Endothelial cell of umbilical vein (primary cell): ENCODE data around the gene RALA. TPM values are rescaled to one million over a fixed set of nuclear protein-coding genes. Genes with fewer than 3 reads are reported as not detected.

Source experiments
- BruUV-seq: library from RNA; stranded (reverse); fragments of 400-500 nt; replicated peaks from 2 replicates; lab custom pipeline; 2021; lab: Mats Ljungman, UMichigan
- CTCF ChIA-PET: fragments of 300-600, 350-600 bp; sonication (Branson Sonifier 250); formaldehyde crosslinking; loops from one replicate; lab custom pipeline; 2021; ENCODE audit warnings: antibody characterized with exemption, inconsistent platforms; lab: Charles Lee
- POLR2A ChIA-PET: fragments of 300-600, 350-600 bp; sonication (Branson Sonifier 250); formaldehyde crosslinking; loops from one replicate; lab custom pipeline; 2021; ENCODE audit warnings: antibody characterized with exemption, inconsistent platforms; lab: Charles Lee
- DNase-seq: peaks from one replicate; pipeline ENCODE4 v3.0.0-alpha.2; 2011; ENCODE audit warnings: low read depth, low spot score
- FAIRE-seq: peaks from 2 replicates; lab custom pipeline; 2011; peaks lifted over from hg19 to GRCh38; lab: Jason Lieb, UNC
- H2AFZ ChIP-seq: 2 replicates; pipeline ENCODE4 v1.6.0; 2012; ENCODE audit warnings: low read depth, low read length, control low read depth, inconsistent platforms
- H3K27ac ChIP-seq: 2 replicates; pipeline ENCODE4 v1.5.1; 2011; ENCODE audit warnings: low read depth, mild to moderate bottlenecking, control low read depth, low read length, moderate library complexity; ENCODE audit not compliant: insufficient read depth
- H3K27me3 ChIP-seq, 2 experiments: 2 replicates each; pipeline versions ENCODE4 v1.6.0 to v1.6.1; 2011; ENCODE audit warnings: low read length in 2 of 2, mixed read lengths in 1 of 2; ENCODE audit not compliant: control insufficient read depth in 2 of 2, insufficient read depth in 2 of 2
- H3K36me3 ChIP-seq, 2 experiments: 2 replicates in 1 of 2; 3 replicates in 1 of 2; pipeline ENCODE4 v1.5.1; 2011; ENCODE audit warnings: low read length in 2 of 2, mild to moderate bottlenecking in 1 of 2, moderate library complexity in 1 of 2; ENCODE audit not compliant: control insufficient read depth in 2 of 2, insufficient read depth in 2 of 2; ENCODE audit errors: extremely low read depth in 1 of 2
- H3K4me1 ChIP-seq: 3 replicates; pipeline ENCODE4 v1.5.1; 2011; ENCODE audit warnings: mild to moderate bottlenecking, low read length; ENCODE audit not compliant: control insufficient read depth, insufficient read depth; ENCODE audit errors: extremely low read depth
- H3K4me2 ChIP-seq: 2 replicates; pipeline ENCODE4 v1.6.1; 2011; ENCODE audit warnings: low read length, control low read depth, mixed read lengths; ENCODE audit not compliant: insufficient read depth
- H3K4me3 ChIP-seq, 3 experiments: fragments of 200-600 bp in 1 of 3; sonication (generic), shearing (Covaris generic) in 1 of 3; replicated peaks in 1 of 3; 2 replicates each; pipeline ENCODE4 v1.5.1; 2011 to 2016; ENCODE audit warnings: control low read depth in 3 of 3, low read length in 3 of 3, mild to moderate bottlenecking in 2 of 3, inconsistent platforms in 1 of 3, low read depth in 1 of 3, moderate library complexity in 1 of 3; ENCODE audit not compliant: insufficient read depth in 1 of 3
- H3K79me2 ChIP-seq: 2 replicates; pipeline ENCODE4 v1.6.0; 2012; ENCODE audit warnings: low read length, inconsistent platforms; ENCODE audit not compliant: control insufficient read depth, insufficient read depth
- H3K9ac ChIP-seq: replicated peaks from 2 replicates; pipeline ENCODE3; 2011; ENCODE audit warnings: low read length, control low read depth; ENCODE audit not compliant: insufficient read depth; ENCODE audit errors: extremely low read depth
- H3K9me1 ChIP-seq: replicated peaks from 3 replicates; pipeline ENCODE4 v1.6.0; 2011; ENCODE audit warnings: mild to moderate bottlenecking, low read length; ENCODE audit not compliant: control insufficient read depth, insufficient read depth; ENCODE audit errors: extremely low read depth
- H3K9me3 ChIP-seq: replicated peaks from 2 replicates; pipeline ENCODE4 v1.5.1; 2012; ENCODE audit warnings: low read length, inconsistent platforms; ENCODE audit not compliant: control insufficient read depth, insufficient read depth
- H4K20me1 ChIP-seq: replicated peaks from 2 replicates; pipeline ENCODE3; 2011; ENCODE audit warnings: mild to moderate bottlenecking, low read length; ENCODE audit not compliant: control insufficient read depth, insufficient read depth; ENCODE audit errors: extremely low read depth
- CTCF ChIP-seq, 2 donors: IDR thresholded peaks; 1 replicate in 1 of 2; 2 replicates in 1 of 2; pipeline ENCODE4 v1.5.1; 2011; ENCODE audit warnings: low read length in 2 of 2, mild to moderate bottlenecking in 2 of 2, moderate library complexity in 2 of 2, control low read depth in 1 of 2, inconsistent platforms in 1 of 2, low read depth in 1 of 2; ENCODE audit not compliant: insufficient read depth in 1 of 2; ENCODE audit errors: extremely low read depth in 1 of 2
- EZH2 ChIP-seq: IDR thresholded peaks from 2 replicates; pipeline ENCODE4 v1.6.1; 2012; ENCODE audit warnings: borderline replicate concordance, low read depth, mild to moderate bottlenecking, moderate library complexity, low read length, inconsistent platforms; ENCODE audit not compliant: severe bottlenecking
- FOS ChIP-seq: IDR thresholded peaks from 2 replicates; pipeline ENCODE4 v1.6.1; 2011; ENCODE audit warnings: mild to moderate bottlenecking, low read length, moderate library complexity, borderline replicate concordance; ENCODE audit not compliant: insufficient read depth
- GATA2 ChIP-seq: IDR thresholded peaks from 2 replicates; pipeline ENCODE4 v1.7.0; 2011; ENCODE audit warnings: low read depth, mild to moderate bottlenecking, moderate library complexity, mixed read lengths, low read length; ENCODE audit not compliant: insufficient read length, insufficient read depth
- JUN ChIP-seq: IDR thresholded peaks from 2 replicates; pipeline ENCODE4 v1.6.1; 2011; ENCODE audit warnings: borderline replicate concordance, low read depth; ENCODE audit not compliant: insufficient read length, insufficient read depth
- MYC ChIP-seq: IDR thresholded peaks from one replicate; pipeline ENCODE4 v1.6.1; 2011; ENCODE audit warnings: mild to moderate bottlenecking, low read depth, low read length
- POLR2A ChIP-seq: IDR thresholded peaks from 2 replicates; pipeline ENCODE4 v1.6.1; 2012; ENCODE audit warnings: low read depth, mild to moderate bottlenecking, control low read depth, low read length
- POLR2AphosphoS5 ChIP-seq: IDR thresholded peaks from 2 replicates; pipeline ENCODE4 v1.6.1; 2012; ENCODE audit warnings: low read depth, mild to moderate bottlenecking, control low read depth, low read length, moderate library complexity; ENCODE audit not compliant: insufficient read depth
- dilution Hi-C: fragments of 300-500 bp; cut with MboI; formaldehyde crosslinking; loops from one replicate; pipeline ENCODE4 v1.15.0; 2019; ENCODE audit warnings: low sequenced_read_pairs; ENCODE audit not compliant: extremely low pct_ligation_motif_present
- intact Hi-C: fragments of 100-400 bp; cut with micrococcal nuclease; formaldehyde crosslinking; loops from one replicate; pipeline ENCODE4 v1.10.0; 2022
- polyA plus RNA-seq, 4 experiments: library from polyadenylated mRNA; depleted of rRNA in 3 of 4; stranded (reverse) in 3 of 4; unstranded in 1 of 4; fragments of >200 nt; gene quantifications; 2 replicates each; pipeline versions ENCODE4 v1.2.1 to v1.2.3, GENCODE V29; 2011 to 2012; ENCODE audit warnings: missing spikeins in 1 of 4
- total RNA-seq: library from RNA; stranded (reverse); gene quantifications from 2 replicates; pipeline ENCODE4 v1.2.3, GENCODE V29; 2021
- TF ChIP-seq, protein P1 (sequence below): IDR thresholded peaks from 2 replicates; pipeline ENCODE4 v1.6.1; 2011; ENCODE audit not compliant: insufficient read depth, insufficient read length

RALA gene
- total and polyA plus RNA-seq, 2 donors (not counting 3 experiments of a cell fraction or from before 2014, with no cell fraction given), result 91.1 to 191 TPM

DNA sequence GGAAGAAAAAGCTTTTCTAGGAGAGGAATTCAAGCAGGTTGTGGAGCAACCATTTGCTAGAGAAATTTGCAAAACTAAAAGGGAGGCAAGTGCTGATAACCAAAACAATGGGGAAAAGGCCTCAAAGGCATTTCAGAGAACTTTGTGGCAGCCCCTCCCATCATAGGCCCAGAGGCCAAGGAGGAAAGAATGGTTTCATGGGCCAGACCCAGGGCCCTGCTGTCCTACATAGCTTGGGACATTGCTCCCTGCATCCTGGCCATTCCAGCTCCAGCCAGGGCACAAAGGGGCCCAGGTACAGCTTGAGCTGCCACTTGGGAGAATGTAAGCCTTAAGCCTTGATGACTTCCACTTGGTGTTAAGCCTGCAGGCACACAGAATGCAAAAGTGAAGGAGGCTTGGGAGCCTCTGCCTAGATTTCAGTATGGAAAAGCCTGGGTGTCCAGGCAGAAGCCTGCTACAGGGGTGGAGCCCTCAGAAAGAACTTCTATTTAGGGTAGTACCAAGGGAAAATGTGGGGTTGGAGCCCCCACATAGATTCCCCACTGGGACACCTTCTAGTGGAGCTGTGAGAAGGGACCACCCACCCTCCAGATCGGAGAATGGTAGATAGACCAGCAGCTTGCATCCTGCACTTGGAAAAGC is 91.2 kb downstream of the RALA start:
- H3K79me2 ChIP-seq, result no peaks in the 10 kb centered on the region
- H2AFZ ChIP-seq, result no peak overlapping the region
- no peak overlapping the region for H3K27ac ChIP-seq
- no peaks in the 10 kb centered on the region for H4K20me1 ChIP-seq
- CTCF ChIA-PET, result interaction anchor here (1.3 kb wide), 1 partner anchor 31 kb away, joined by 3 read pairs; no protein-coding TSS in a partner anchor
- H3K4me3 ChIP-seq, result no peak overlapping the region
- intact Hi-C loops, result no loop called here
- H3K9ac ChIP-seq, result no peak overlapping the region
- DNase-seq, result no peak
- H3K9me3 ChIP-seq, result no peaks in the 10 kb centered on the region
- no TSS peak for BruUV-seq
- POLR2A ChIA-PET, result no interaction called here
- H3K27me3 ChIP-seq, result no peaks in the 10 kb centered on the region
- no peak overlapping the region for H3K4me2 ChIP-seq
- peaks cover 8% of the 10 kb centered on the region for H3K4me1 ChIP-seq
- no peaks in the 10 kb centered on the region for H3K36me3 ChIP-seq
- TF ChIP-seq, protein P1, sequence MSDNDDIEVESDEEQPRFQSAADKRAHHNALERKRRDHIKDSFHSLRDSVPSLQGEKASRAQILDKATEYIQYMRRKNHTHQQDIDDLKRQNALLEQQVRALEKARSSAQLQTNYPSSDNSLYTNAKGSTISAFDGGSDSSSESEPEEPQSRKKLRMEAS, result no peak
- TF ChIP-seq CTCF (IDR thresholded peaks at IDR 0.05; ENCODE audit: extremely low read depth in 1 of 2, insufficient read depth in 1 of 2, low read depth in 1 of 2, low read length in 2 of 2) (no peak), MYC (no peak)
- FAIRE-seq, result no peak
- dilution Hi-C loops, result no loop called here
- no peaks in the 10 kb centered on the region for H3K9me1 ChIP-seq

GRCh38 chr7:39720586-39720985 is 97.2 kb downstream of the RALA start:
- no peaks in the 10 kb centered on the region for H3K9me3 ChIP-seq
- no peaks in the 10 kb centered on the region for H3K36me3 ChIP-seq
- H3K9ac ChIP-seq, result no peak overlapping the region
- H4K20me1 ChIP-seq, result no peaks in the 10 kb centered on the region
- no peaks in the 10 kb centered on the region for H3K79me2 ChIP-seq
- CTCF ChIA-PET, result no interaction called here
- no peaks in the 10 kb centered on the region for H3K9me1 ChIP-seq
- POLR2A ChIA-PET, result no interaction called here
- no peak overlapping the region for H3K4me3 ChIP-seq
- intact Hi-C loops, result no loop called here
- no peak overlapping the region for H2AFZ ChIP-seq
- no peak overlapping the region for H3K27ac ChIP-seq
- no peak overlapping the region for H3K4me2 ChIP-seq
- no peak for DNase-seq
- no peaks in the 10 kb centered on the region for H3K4me1 ChIP-seq
- no peaks in the 10 kb centered on the region for H3K27me3 ChIP-seq
- no TSS peak for BruUV-seq
- no peak for TF ChIP-seq POLR2AphosphoS5
- no peak for TF ChIP-seq EZH2
- no peak for TF ChIP-seq CTCF (IDR thresholded peaks at IDR 0.05; ENCODE audit: extremely low read depth in 1 of 2, insufficient read depth in 1 of 2, low read depth in 1 of 2, low read length in 2 of 2)
- TF ChIP-seq POLR2A, result no peak
- no peak for TF ChIP-seq MYC
- no peak for TF ChIP-seq GATA2
- no peak for TF ChIP-seq FOS
- TF ChIP-seq JUN, result no peak
- TF ChIP-seq, protein P1, result no peak
- FAIRE-seq, result no peak
- dilution Hi-C loops, result no loop called here
